Large intestine (tissue), 3 donors: Measurements from ENCODE around the gene GFRA1. TPM values are rescaled to one million over a fixed set of nuclear protein-coding genes. Genes with fewer than 3 reads are reported as not detected.
A peak's percentile ranks its signal among the peaks of the same experiment; 100 is the strongest.

Experiments used
- DNase-seq, 2 donors: peaks; one replicate each; pipeline versions ENCODE4 v3.0.0 to v3.0.0-alpha.2; 2013
- H3K27ac ChIP-seq: one replicate; pipeline ENCODE4 v1.5.1; 2013; ENCODE audit warnings: low read length
- H3K27me3 ChIP-seq: 2 replicates; pipeline ENCODE4 v1.6.1; 2013; ENCODE audit warnings: low read length; ENCODE audit not compliant: control insufficient read depth, insufficient read depth
- H3K36me3 ChIP-seq: 2 replicates; pipeline ENCODE4 v1.6.1; 2013; ENCODE audit warnings: low read length; ENCODE audit not compliant: control insufficient read depth, insufficient read depth
- H3K4me1 ChIP-seq: one replicate; pipeline ENCODE4 v1.6.1; 2013; ENCODE audit warnings: low read length; ENCODE audit not compliant: control insufficient read depth, insufficient read depth
- H3K4me3 ChIP-seq: one replicate; pipeline ENCODE4 v1.5.1; 2013; ENCODE audit warnings: low read length
- H3K9me3 ChIP-seq: one replicate; pipeline ENCODE4 v1.6.1; 2013; ENCODE audit warnings: mild to moderate bottlenecking, low read depth, low read length, moderate library complexity; ENCODE audit not compliant: control insufficient read depth
- WGBS: methylation state at CpG from one replicate; pipeline ENCODE4 v1.1.5; 2013; ENCODE audit warnings: low lambda C conversion rate; ENCODE audit not compliant: insufficient coverage; 5-methylcytosine and 5-hydroxymethylcytosine counted together
- polyA plus RNA-seq: library from polyadenylated mRNA; unstranded; fragments of 120-200 nt; gene quantifications from one replicate; pipeline ENCODE4 v1.2.1, GENCODE V29; 2013

GFRA1 gene
- polyA plus RNA-seq, 1 donor: 17.4 TPM

- peaks cover 3% of the 10 kb centered on the region for H3K9me3 ChIP-seq
- WGBS: 40% methylated on average over 1 of the region's 5 CpGs
- no peak overlapping the region for H3K4me3 ChIP-seq
- no peaks in the 10 kb centered on the region for H3K36me3 ChIP-seq
- no peaks in the 10 kb centered on the region for H3K4me1 ChIP-seq
- no peaks in the 10 kb centered on the region for H3K27me3 ChIP-seq
- H3K27ac ChIP-seq: no peak overlapping the region
- no peak for DNase-seq
Measured at GRCh38 chr10:116106611-116107010, 166.4 kb downstream of the GFRA1 start.

GRCh38 chr10:116105264-116105663, 167.7 kb downstream of the GFRA1 start:
- no peak for DNase-seq
- Histone ChIP-seq H3K9me3 (no peaks in the 10 kb centered on the region), H3K4me3 (no peak overlapping the region), H3K27ac (no peak overlapping the region), H3K4me1 (no peaks in the 10 kb centered on the region), H3K27me3 (no peaks in the 10 kb centered on the region), H3K36me3 (no peaks in the 10 kb centered on the region)
- no CpG with 5 or more reads among the region's 4 CpGs for WGBS

GRCh38 chr10:116104210-116104932, 168.6 kb downstream of the GFRA1 start:
- Histone ChIP-seq H3K4me1 (no peaks in the 10 kb centered on the region), H3K27ac (no peak overlapping the region), H3K4me3 (no peak overlapping the region), H3K9me3 (no peaks in the 10 kb centered on the region), H3K27me3 (no peaks in the 10 kb centered on the region), H3K36me3 (no peaks in the 10 kb centered on the region)
- WGBS: no CpG with 5 or more reads among the region's 7 CpGs
- no peak for DNase-seq

- DNase-seq: no peak
- Histone ChIP-seq H3K36me3 (no peaks in the 10 kb centered on the region), H3K9me3 (no peaks in the 10 kb centered on the region), H3K4me3 (no peak overlapping the region), H3K4me1 (no peaks in the 10 kb centered on the region), H3K27me3 (no peaks in the 10 kb centered on the region), H3K27ac (no peak overlapping the region)
- WGBS: no CpG with 5 or more reads among the region's 4 CpGs
Measured at GRCh38 chr10:116103668-116104067, 169.3 kb downstream of the GFRA1 start.

GRCh38 chr10:116101616-116102315, 171.2 kb downstream of the GFRA1 start:
- DNase-seq: no peak
- no peak overlapping the region for H3K4me3 ChIP-seq
- H3K36me3 ChIP-seq: no peaks in the 10 kb centered on the region
- no peaks in the 10 kb centered on the region for H3K9me3 ChIP-seq
- H3K27me3 ChIP-seq: no peaks in the 10 kb centered on the region
- no CpG with 5 or more reads among the region's 5 CpGs for WGBS
- H3K4me1 ChIP-seq: no peaks in the 10 kb centered on the region
- no peak overlapping the region for H3K27ac ChIP-seq

- no peaks in the 10 kb centered on the region for H3K9me3 ChIP-seq
- no peaks in the 10 kb centered on the region for H3K36me3 ChIP-seq
- no peak overlapping the region for H3K27ac ChIP-seq
- DNase-seq: no peak
- no peak overlapping the region for H3K4me3 ChIP-seq
- H3K27me3 ChIP-seq: no peaks in the 10 kb centered on the region
- no CpG with 5 or more reads among the region's 3 CpGs for WGBS
- no peaks in the 10 kb centered on the region for H3K4me1 ChIP-seq
Measured at GRCh38 chr10:116100984-116101383, 172.0 kb downstream of the GFRA1 start.

GRCh38 chr10:116099023-116099420, 174.0 kb downstream of the GFRA1 start:
- Histone ChIP-seq H3K9me3 (no peaks in the 10 kb centered on the region), H3K27me3 (no peaks in the 10 kb centered on the region), H3K36me3 (no peaks in the 10 kb centered on the region), H3K4me3 (no peak overlapping the region), H3K4me1 (no peaks in the 10 kb centered on the region), H3K27ac (no peak overlapping the region)
- no CpG with 5 or more reads among the region's 5 CpGs for WGBS
- DNase-seq: no peak

GRCh38 chr10:116098411-116099022, 174.5 kb downstream of the GFRA1 start:
- Histone ChIP-seq H3K9me3 (no peaks in the 10 kb centered on the region), H3K27ac (no peak overlapping the region), H3K27me3 (no peaks in the 10 kb centered on the region), H3K4me1 (no peaks in the 10 kb centered on the region), H3K36me3 (no peaks in the 10 kb centered on the region), H3K4me3 (no peak overlapping the region)
- WGBS: 20% methylated on average over 1 of the region's 8 CpGs
- DNase-seq: peak; percentile 22 to 32

- no CpG with 5 or more reads among the region's 7 CpGs for WGBS
- Histone ChIP-seq H3K9me3 (no peaks in the 10 kb centered on the region), H3K27me3 (no peaks in the 10 kb centered on the region), H3K4me3 (no peak overlapping the region), H3K4me1 (no peaks in the 10 kb centered on the region), H3K36me3 (no peaks in the 10 kb centered on the region), H3K27ac (no peak overlapping the region)
- DNase-seq: no peak
Measured at GRCh38 chr10:116097239-116097784, 175.7 kb downstream of the GFRA1 start.

GRCh38 chr10:116096526-116096925, 176.5 kb downstream of the GFRA1 start:
- H3K4me1 ChIP-seq: no peaks in the 10 kb centered on the region
- WGBS: 90% methylated on average over 2 of the region's 13 CpGs
- H3K4me3 ChIP-seq: no peak overlapping the region
- no peaks in the 10 kb centered on the region for H3K9me3 ChIP-seq
- DNase-seq: no peak
- H3K27me3 ChIP-seq: no peaks in the 10 kb centered on the region
- H3K27ac ChIP-seq: no peak overlapping the region
- H3K36me3 ChIP-seq: no peaks in the 10 kb centered on the region
